Keratinocyte (primary cell): ENCODE data around the gene ELF1.

ENCODE experiments used
- CTCF ChIP-seq, 3 experiments: IDR thresholded peaks in 1 of 3; conservative IDR thresholded peaks in 1 of 3; optimal IDR thresholded peaks in 1 of 3; 2 replicates in 2 of 3; 3 replicates in 1 of 3; pipeline versions ENCODE3 to v1.5.1; 2011; ENCODE audit warnings: low read length in 3 of 3, mild to moderate bottlenecking in 3 of 3, moderate library complexity in 2 of 3, control low read depth in 1 of 3, inconsistent platforms in 1 of 3; ENCODE audit not compliant: insufficient read depth in 2 of 3; ENCODE audit errors: extremely low read depth in 1 of 3
- EZH2 ChIP-seq: IDR thresholded peaks from one replicate; pipeline ENCODE4 v1.6.1; 2012; ENCODE audit warnings: inconsistent platforms, mild to moderate bottlenecking, low read length, moderate library complexity

- TF ChIP-seq CTCF (optimal IDR thresholded peaks at IDR 0.05 in 1 of 3, IDR thresholded peaks at IDR 0.05 in 1 of 3, conservative IDR thresholded peaks at IDR 0.05 in 1 of 3; ENCODE audit: extremely low read depth in 1 of 3, insufficient read depth in 2 of 3, low read length in 3 of 3) = no peak
- no peak for TF ChIP-seq EZH2
Observed at GRCh38 chr13:41049480-41050440, 30.6 kb upstream of the ELF1 start.
